IMR-90 (cell line): ENCODE data around the gene SYNGR2.
A peak's percentile ranks its signal among the peaks of the same experiment; 100 is the strongest.

Experiments
- BHLHE40 ChIP-seq: fragments of 150-350 bp; IDR thresholded peaks from 2 replicates; pipeline ENCODE4 v1.6.1; 2016; ENCODE audit warnings: mild to moderate bottlenecking, low read depth, low read length
- CEBPB ChIP-seq: IDR thresholded peaks from 2 replicates; pipeline ENCODE4 v1.6.1; 2012; ENCODE audit warnings: low read depth, low read length, improper control_type of control experiment
- CHD1 ChIP-seq: IDR thresholded peaks from 2 replicates; pipeline ENCODE4 v1.6.1; 2012; ENCODE audit warnings: low read depth, low read length, improper control_type of control experiment
- FOS ChIP-seq: fragments of 150-350 bp; IDR thresholded peaks from 2 replicates; pipeline ENCODE4 v1.6.1; 2016; ENCODE audit warnings: low read depth, low read length
- MAFK ChIP-seq: IDR thresholded peaks from 2 replicates; pipeline ENCODE4 v1.6.1; 2012; ENCODE audit warnings: low read depth, low read length, improper control_type of control experiment
- MXI1 ChIP-seq: IDR thresholded peaks from 2 replicates; pipeline ENCODE4 v1.6.1; 2012; ENCODE audit warnings: low read depth, mild to moderate bottlenecking, low read length, moderate library complexity, borderline replicate concordance
- POLR2A ChIP-seq: IDR thresholded peaks from 2 replicates; pipeline ENCODE4 v1.6.1; 2012; ENCODE audit warnings: mild to moderate bottlenecking, low read depth, low read length
- RAD21 ChIP-seq: IDR thresholded peaks from 2 replicates; pipeline ENCODE4 v1.6.1; 2012; ENCODE audit warnings: low read length, improper control_type of control experiment
- RCOR1 ChIP-seq: IDR thresholded peaks from 2 replicates; pipeline ENCODE4 v1.6.1; 2012; ENCODE audit warnings: mild to moderate bottlenecking, low read length, improper control_type of control experiment; ENCODE audit not compliant: insufficient replicate concordance
- RFX5 ChIP-seq: IDR thresholded peaks from 2 replicates; pipeline ENCODE4 v1.8.0; 2012; ENCODE audit warnings: low read depth, mild to moderate bottlenecking, low read length, moderate library complexity
- SMC3 ChIP-seq: fragments of 150-350 bp; IDR thresholded peaks from 2 replicates; pipeline ENCODE4 v1.6.1; 2016; ENCODE audit warnings: low read depth, mild to moderate bottlenecking, antibody characterized with exemption, low read length, moderate library complexity
- TF ChIP-seq, protein P1 (sequence below): conservative IDR thresholded peaks from 2 replicates; pipeline ENCODE4 v1.5.1; 2012; ENCODE audit warnings: mild to moderate bottlenecking, low read depth, low read length, improper control_type of control experiment
- TF ChIP-seq, protein P2 (sequence below): fragments of 150-350 bp; IDR thresholded peaks from 2 replicates; pipeline ENCODE4 v1.6.1; 2017; ENCODE audit warnings: mild to moderate bottlenecking, antibody characterized with exemption, low read length, low read depth
- TF ChIP-seq, protein P3 (sequence below): fragments of 150-350 bp; IDR thresholded peaks from 2 replicates; pipeline ENCODE4 v1.6.1; 2016; ENCODE audit warnings: low read depth, mild to moderate bottlenecking, low read length, moderate library complexity, borderline replicate concordance

DNA sequence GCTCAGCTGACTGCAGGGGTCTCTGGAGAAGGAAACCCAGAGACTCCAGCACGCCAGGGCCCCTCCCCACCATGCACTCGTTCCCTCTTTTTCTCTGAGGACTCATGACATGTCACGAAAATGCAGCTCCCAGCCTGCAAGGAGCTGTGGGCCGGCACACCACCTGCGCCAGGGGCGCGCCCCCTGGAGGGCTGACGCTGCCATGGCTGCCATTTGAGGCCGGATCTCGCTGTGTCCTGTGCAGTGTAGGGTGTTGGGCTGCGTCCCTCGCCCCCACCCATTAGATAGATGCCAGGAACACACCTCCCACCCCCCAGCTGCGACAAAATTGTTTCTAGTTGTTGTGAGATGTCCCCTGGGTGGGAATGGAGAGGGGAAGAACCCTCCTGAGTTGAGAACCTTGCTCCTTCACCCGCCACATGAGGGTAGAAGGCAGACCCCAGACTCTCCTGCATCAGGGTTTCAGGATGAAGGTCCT lies 8.2 kb downstream of the SYNGR2 start:
- peak; percentile 24; the same call in 1 of the 2 replicates for TF ChIP-seq POLR2A
- TF ChIP-seq BHLHE40: no peak
- TF ChIP-seq, protein P1, sequence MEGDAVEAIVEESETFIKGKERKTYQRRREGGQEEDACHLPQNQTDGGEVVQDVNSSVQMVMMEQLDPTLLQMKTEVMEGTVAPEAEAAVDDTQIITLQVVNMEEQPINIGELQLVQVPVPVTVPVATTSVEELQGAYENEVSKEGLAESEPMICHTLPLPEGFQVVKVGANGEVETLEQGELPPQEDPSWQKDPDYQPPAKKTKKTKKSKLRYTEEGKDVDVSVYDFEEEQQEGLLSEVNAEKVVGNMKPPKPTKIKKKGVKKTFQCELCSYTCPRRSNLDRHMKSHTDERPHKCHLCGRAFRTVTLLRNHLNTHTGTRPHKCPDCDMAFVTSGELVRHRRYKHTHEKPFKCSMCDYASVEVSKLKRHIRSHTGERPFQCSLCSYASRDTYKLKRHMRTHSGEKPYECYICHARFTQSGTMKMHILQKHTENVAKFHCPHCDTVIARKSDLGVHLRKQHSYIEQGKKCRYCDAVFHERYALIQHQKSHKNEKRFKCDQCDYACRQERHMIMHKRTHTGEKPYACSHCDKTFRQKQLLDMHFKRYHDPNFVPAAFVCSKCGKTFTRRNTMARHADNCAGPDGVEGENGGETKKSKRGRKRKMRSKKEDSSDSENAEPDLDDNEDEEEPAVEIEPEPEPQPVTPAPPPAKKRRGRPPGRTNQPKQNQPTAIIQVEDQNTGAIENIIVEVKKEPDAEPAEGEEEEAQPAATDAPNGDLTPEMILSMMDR: peak; percentile 68
- peak; percentile 53 for TF ChIP-seq RAD21
- TF ChIP-seq, protein P2, sequence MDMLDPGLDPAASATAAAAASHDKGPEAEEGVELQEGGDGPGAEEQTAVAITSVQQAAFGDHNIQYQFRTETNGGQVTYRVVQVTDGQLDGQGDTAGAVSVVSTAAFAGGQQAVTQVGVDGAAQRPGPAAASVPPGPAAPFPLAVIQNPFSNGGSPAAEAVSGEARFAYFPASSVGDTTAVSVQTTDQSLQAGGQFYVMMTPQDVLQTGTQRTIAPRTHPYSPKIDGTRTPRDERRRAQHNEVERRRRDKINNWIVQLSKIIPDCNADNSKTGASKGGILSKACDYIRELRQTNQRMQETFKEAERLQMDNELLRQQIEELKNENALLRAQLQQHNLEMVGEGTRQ: no peak
- no peak for TF ChIP-seq CHD1
- no peak for TF ChIP-seq RFX5
- TF ChIP-seq SMC3: peak; percentile 52
- TF ChIP-seq CEBPB: no peak
- no peak for TF ChIP-seq RCOR1
- no peak for TF ChIP-seq FOS
- TF ChIP-seq MAFK: no peak
- TF ChIP-seq MXI1: no peak
- TF ChIP-seq, protein P3, sequence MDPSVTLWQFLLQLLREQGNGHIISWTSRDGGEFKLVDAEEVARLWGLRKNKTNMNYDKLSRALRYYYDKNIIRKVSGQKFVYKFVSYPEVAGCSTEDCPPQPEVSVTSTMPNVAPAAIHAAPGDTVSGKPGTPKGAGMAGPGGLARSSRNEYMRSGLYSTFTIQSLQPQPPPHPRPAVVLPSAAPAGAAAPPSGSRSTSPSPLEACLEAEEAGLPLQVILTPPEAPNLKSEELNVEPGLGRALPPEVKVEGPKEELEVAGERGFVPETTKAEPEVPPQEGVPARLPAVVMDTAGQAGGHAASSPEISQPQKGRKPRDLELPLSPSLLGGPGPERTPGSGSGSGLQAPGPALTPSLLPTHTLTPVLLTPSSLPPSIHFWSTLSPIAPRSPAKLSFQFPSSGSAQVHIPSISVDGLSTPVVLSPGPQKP: no peak
